Measurements from ENCODE around the gene HPCAL4.

The HPCAL4 gene

DNA sequence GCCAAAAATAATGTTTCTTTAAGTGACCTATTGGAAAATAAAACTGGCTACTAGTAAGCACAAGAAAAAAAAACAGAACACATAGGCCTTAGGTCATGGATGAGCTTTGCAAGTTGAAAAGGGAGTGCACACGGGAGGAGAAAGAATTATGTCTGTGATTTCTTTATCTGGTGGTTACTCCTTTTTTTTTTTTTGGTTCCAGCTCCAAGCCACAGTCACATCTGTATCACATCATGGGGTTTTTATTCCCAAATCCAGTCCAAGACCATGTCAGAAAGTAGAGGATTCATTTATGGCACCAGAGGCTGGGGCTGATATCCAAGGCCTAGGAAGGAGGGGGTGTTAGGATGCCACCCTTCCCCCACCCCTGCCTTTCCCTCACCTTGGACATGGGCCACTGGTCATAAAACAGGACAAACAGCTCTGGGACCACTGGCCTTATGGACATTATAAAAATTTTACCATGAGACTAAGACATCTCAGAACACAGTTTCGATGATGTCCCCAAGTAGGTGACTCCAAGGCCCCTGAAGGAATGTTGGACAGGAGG is 41.5 kb downstream of the HPCAL4 start:
- no peak for DNase-seq (ENCODE audit: low spot score)

DNA sequence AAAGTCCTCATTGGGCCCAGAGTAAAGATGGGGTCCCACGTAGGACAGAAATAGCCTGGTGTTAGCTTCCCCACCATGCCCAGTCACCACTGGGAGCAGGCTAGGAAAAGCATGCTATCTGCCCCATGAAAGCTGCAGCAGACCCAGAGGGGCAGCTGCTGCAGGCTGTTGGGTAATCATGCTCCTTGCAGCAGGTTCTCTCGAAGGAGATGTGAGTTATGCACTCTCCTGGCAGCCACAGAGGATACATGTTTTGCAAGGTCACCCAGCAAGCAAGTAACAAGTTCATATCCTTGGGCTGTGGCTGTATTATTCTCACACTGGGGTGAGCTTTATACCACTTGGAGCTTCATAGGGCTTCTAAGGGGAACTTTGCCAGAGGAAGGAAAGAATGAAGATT is 42.7 kb downstream of the HPCAL4 start:
- DNase-seq (ENCODE audit: low spot score): no peak

DNA sequence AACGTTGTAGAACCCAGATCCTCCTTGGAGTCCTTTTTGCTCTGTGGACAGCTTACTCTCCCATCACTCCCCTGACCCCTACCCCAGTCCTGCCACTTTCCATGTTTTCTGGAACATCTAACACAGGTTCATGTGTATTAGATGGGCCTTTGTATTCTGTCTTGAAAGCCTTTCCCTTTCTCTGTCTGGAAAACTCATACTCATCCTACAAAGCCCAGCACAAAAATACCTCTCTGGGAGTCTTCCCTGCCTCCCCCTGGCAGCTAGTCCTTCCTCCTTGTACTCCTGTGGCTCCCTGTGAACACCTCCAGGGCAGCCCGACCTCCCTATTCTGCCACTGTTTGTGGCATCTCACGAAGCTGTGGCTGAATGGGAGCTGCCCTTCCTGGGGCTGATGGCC is 44.0 kb downstream of the HPCAL4 start:
- DNase-seq (ENCODE audit: low spot score): no peak

DNA sequence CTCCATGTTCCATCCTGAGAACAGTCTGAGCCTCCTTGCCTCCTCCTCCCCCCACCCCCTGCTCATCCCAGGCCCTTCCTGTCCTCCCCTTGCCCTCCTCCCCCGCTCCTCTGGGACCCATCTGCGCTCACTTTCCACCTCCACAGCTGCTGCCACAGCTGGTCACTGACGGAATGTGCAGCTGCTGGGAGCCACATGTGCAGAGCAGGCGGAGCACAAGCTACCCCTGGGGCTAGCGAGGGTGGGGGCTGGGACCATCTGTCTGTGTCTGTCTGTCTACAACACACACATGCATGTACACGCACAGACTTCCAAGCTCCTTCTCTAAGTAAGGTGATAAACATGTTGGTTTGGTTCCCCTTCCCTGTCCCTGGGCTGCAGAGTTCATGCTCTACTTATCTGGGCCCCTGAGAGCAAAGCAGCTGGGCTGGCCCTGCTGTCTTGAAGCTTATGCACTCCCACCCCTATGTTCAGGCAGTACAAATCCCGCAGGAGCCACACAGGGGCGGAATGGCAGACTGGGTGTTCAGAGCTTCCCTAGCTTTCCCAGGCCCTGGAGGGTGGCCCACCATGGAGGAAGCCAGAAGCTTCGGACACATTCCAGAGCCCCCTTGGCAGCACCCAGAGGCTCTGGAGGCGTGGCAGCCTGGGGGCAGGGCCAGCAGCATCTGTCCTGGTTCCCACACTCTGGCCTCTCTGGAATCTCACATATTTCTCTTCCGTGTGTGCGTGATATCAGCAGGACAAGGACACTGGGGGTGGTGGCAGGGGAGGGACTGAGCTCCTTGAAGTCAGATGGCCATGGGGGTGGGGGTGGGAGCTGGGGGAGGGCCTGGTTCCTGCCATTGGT is 44.8 kb downstream of the HPCAL4 start:
- DNase-seq (ENCODE audit: low spot score): no peak

GRCh38 chr1:39645411-39646043 is 45.7 kb downstream of the HPCAL4 start:
- DNase-seq (ENCODE audit: low spot score): no peak

GRCh38 chr1:39643705-39644104 is 47.5 kb downstream of the HPCAL4 start:
- DNase-seq (ENCODE audit: low spot score): no peak

DNA sequence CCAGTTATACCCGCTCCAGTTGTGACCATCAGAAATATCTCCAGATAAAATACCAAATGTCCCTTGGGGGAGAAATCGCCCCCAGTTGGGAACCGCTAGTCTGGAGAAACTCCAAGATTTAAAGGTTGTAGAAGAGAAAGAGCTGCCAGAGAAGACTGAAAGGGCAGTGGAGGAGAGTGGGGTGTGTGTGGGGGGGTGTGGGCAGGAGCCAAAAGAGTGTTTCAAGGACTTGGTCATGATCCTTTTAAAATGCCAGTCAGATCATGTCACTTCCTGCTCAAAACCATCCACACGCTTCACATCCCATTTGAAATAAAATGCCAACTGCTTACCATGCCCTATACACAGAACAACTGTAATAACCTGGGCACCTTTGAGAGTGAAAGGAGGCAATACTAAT is 48.4 kb downstream of the HPCAL4 start:
- DNase-seq (ENCODE audit: low spot score): no peak

GRCh38 chr1:39640861-39641260 is 50.4 kb downstream of the HPCAL4 start:
- DNase-seq (ENCODE audit: low spot score): no peak

DNA sequence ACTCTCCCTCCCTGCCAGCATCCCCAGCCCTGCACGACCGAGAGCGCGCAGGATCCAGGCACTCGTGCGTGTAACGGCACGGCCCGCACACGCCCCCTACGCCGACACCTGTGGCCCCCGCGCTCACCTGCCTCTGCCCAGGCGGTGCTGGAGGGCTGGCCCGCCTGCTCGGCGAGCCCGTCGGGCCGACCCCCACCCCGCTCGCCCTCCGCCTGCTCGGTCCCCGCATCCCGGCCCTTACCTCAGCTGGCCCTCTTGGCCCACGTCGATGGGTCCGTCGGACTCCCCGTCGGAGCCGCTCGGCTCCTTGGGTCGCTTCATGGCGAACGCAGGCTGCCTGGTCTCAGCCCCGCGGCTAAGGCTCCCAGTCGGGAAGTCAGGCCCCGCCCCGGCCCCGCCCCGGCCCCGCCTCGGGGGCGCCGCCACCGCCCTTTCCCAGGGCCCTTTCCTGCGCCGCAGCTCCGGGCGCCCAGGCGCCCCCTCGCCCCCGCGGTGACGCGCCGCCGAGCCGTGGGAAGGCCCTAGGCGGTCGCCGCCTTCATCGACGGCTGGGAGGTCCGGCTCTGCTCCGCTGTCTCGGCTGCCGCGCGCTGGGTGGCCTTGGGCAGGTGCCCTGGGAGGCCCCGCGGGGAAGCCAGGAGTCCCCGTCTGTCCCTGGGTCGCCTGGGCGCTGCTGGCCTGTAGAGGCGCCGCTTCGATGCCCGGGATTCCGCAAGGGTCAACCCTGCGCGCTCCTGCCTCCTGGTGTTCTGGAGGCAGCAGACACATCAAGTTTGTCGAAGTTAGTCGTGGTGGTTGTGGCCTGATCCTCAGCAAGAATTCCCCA is 51.7 kb downstream of the HPCAL4 start, which contains the start of gene HEYL:
TSS of gene HEYL (minus strand) at position 339 of the 826 bp plus-strand sequence. CDS start at position 321, 18 bp downstream.
- no peak for DNase-seq (ENCODE audit: low spot score)

DNA sequence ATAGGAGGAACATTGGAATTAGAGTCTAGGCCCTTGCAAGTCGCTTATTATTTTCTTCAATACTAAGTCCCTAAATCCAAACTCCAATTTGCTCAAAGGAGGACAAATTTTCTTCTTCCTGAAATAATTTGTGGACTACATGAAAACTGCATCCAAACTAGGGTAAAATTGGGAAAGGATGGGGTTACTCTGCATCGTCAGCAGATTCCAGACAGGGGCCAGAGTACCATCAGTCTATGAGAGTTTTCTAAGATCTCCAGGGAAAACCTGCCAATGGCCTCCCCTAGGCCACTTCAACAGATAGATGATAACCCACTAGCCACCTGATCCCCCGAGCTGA is 52.3 kb downstream of the HPCAL4 start:
- DNase-seq (ENCODE audit: low spot score): no peak

DNA sequence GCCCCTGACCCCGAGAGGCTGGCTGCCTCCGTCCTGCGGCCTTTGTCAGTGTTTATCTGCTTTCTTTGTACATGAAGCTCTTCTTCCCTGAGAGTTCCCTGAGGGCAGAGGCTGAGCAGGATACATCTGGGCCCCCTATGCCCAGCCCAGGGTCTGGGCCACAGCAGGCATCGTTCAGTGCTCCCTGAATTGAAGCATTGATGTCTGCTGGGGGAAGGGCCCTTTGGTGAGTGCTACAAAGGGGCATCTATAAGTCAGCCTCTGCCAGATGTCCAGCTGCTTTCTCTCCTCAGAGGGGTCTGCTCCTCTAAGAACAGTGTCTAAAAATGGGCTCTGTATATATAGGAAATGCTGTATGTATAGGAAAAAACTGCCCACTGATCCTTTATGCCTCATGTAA is 53.9 kb downstream of the HPCAL4 start:
- DNase-seq (ENCODE audit: low spot score): no peak

GRCh38 chr1:39635871-39636210 is 55.4 kb downstream of the HPCAL4 start:
- no peak for DNase-seq (ENCODE audit: low spot score)

GRCh38 chr1:39635205-39635870 is 55.9 kb downstream of the HPCAL4 start:
- no peak for DNase-seq (ENCODE audit: low spot score)

GRCh38 chr1:39633422-39633821 is 57.8 kb downstream of the HPCAL4 start:
- no peak for DNase-seq (ENCODE audit: low spot score)

DNA sequence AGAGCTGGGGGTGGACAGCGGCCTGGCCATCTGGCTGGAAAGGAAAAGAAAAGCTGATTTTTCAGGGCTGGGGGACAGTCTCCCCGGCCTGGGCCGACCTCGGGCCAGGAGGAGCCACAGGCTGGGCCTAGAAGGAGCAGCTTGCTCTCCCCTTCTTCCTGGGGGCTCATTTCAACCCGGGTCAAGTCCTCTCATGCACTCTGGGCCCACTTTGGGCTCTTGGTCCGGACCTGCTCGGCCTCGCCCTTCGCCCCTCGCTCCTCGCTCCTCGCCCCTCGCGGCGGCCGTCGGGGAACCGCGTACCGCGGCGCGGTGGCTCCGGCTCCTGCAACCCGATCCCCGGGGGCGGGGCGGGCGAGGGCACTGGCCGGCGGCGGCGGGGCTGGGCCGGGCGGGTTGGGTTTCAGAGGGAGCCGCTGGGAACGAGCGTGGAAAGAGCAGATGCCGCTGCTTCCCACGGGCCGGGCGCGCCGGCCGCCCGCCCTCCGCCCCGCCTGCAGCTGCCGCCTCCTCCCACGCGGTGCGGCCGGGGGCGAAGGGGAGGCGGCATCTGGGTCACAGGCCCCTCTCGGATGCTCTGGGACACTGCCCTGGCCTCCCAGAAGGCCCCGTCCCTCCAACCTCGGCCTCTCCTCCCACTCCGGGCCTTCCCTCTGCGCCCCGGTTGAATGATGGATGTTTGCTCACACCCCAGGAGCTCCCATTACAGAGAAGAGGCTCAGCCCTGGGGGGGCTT is 58.4 kb downstream of the HPCAL4 start:
- DNase-seq (ENCODE audit: low spot score): no peak

DNA sequence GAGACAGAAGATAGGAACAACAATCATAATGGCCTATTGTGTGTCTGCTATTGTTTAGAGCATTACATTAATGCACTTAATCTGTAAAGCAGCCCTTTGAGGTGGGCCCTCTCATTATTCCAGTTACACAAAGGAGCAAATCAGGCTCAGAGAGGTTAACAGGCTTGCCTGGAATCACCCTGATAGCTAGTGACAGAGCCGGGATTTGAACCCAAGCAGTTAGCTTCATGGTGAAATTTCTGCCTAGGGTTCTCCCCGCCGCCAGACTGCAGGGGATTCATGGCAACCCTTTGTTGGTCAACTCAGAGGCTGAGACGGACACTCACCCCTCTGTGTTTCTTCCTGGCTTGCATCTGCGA is 58.9 kb downstream of the HPCAL4 start:
- no peak for DNase-seq (ENCODE audit: low spot score)

- no peak for DNase-seq (ENCODE audit: low spot score)
Observed at GRCh38 chr1:39631361-39632322, 59.6 kb downstream of the HPCAL4 start.

- DNase-seq (ENCODE audit: low spot score): no peak
Observed at GRCh38 chr1:39628807-39629350, 62.4 kb downstream of the HPCAL4 start.

All from putamen (tissue), 1 donor.